Panc1 (cell line): ENCODE data around the gene MDM2. TPM values are rescaled to one million over a fixed set of nuclear protein-coding genes. Genes with fewer than 3 reads are reported as not detected.

Source experiments
- ATAC-seq: fragments of 200-7000 bp; cut with Tn5 transposase; 2 replicates; pipeline ENCODE4 v1.9.1; 2020; ENCODE audit warnings: mild to moderate bottlenecking, moderate library complexity
- BruUV-seq: library from RNA; stranded (reverse); fragments of 400-500 nt; replicated peaks from 2 replicates; lab custom pipeline; 2021; lab: Mats Ljungman, UMichigan
- CTCF ChIA-PET: fragments of 300-600 bp; sonication (Branson Sonifier 250); formaldehyde crosslinking; loops from one replicate; lab custom pipeline; 2022; ENCODE audit warnings: antibody characterized with exemption; lab: Charles Lee
- POLR2A ChIA-PET: fragments of 300-600 bp; sonication (Branson Sonifier 250); formaldehyde crosslinking; loops from one replicate; lab custom pipeline; 2022; ENCODE audit warnings: antibody characterized with exemption; lab: Charles Lee
- DNase-seq: peaks from one replicate; pipeline ENCODE4 v3.0.0-alpha.2; 2010; ENCODE audit warnings: low read depth, low spot score
- H3K27ac ChIP-seq: 2 replicates; pipeline ENCODE4 v1.5.1; 2011; ENCODE audit warnings: mild to moderate bottlenecking, low read length, inconsistent platforms
- H3K27me3 ChIP-seq: fragments of 200-500 bp; sonication (Bioruptor generic); 2 replicates; pipeline ENCODE4 v1.6.0; 2014; ENCODE audit warnings: low read length, inconsistent platforms; ENCODE audit not compliant: control insufficient read depth, insufficient read depth
- H3K36me3 ChIP-seq: fragments of 200-500 bp; sonication (Bioruptor generic); 2 replicates; pipeline ENCODE4 v1.5.1; 2014; ENCODE audit warnings: inconsistent platforms, mild to moderate bottlenecking, low read length, moderate library complexity; ENCODE audit not compliant: control insufficient read depth, insufficient read depth
- H3K4me1 ChIP-seq: 2 replicates; pipeline ENCODE4 v1.5.1; 2011; ENCODE audit warnings: inconsistent platforms, mild to moderate bottlenecking, low read length, moderate library complexity; ENCODE audit not compliant: control insufficient read depth, insufficient read depth
- H3K4me3 ChIP-seq, 2 experiments: 2 replicates each; pipeline ENCODE4 v1.5.1; 2011 to 2012; ENCODE audit warnings: low read depth in 2 of 2, low read length in 2 of 2, mild to moderate bottlenecking in 2 of 2, inconsistent platforms in 1 of 2, moderate library complexity in 1 of 2
- H3K9me3 ChIP-seq: fragments of 200-500 bp; sonication (Bioruptor generic); 2 replicates; pipeline ENCODE4 v1.5.1; 2014; ENCODE audit warnings: low read depth, mild to moderate bottlenecking, inconsistent platforms, low read length, moderate library complexity; ENCODE audit not compliant: control insufficient read depth, insufficient read depth
- POLR2AphosphoS5 ChIP-seq: IDR thresholded peaks from 2 replicates; pipeline ENCODE4 v1.6.1; 2012; ENCODE audit warnings: mild to moderate bottlenecking, low read depth, low read length, moderate library complexity
- SIN3A ChIP-seq: IDR thresholded peaks from 2 replicates; pipeline ENCODE4 v1.6.1; 2012; ENCODE audit warnings: low read depth, mild to moderate bottlenecking, low read length, moderate library complexity, borderline replicate concordance; ENCODE audit not compliant: insufficient read depth
- TCF7L2 ChIP-seq: IDR thresholded peaks from 2 replicates; pipeline ENCODE4 v1.6.1; 2011; ENCODE audit warnings: mild to moderate bottlenecking, low read depth, low read length, inconsistent platforms
- in situ Hi-C: cut with HindIII; loops from 2 replicates; pipeline ENCODE4 v1.10.0; 2016; ENCODE audit warnings: low sequenced_read_pairs, low pct_unique_long_range_greater_than_20kb
- intact Hi-C: fragments of 100-400 bp; cut with micrococcal nuclease; formaldehyde crosslinking; loops from one replicate; pipeline ENCODE4 v1.10.0; 2022; ENCODE audit not compliant: unreplicated experiment
- total RNA-seq: library from RNA; stranded (reverse); gene quantifications from one replicate; pipeline ENCODE4 v1.2.1, GENCODE V29; 2021; ENCODE audit not compliant: unreplicated experiment
- TF ChIP-seq, protein P1 (sequence below), 2 experiments: IDR thresholded peaks; 2 replicates each; pipeline ENCODE4 v1.6.1; 2011 to 2012; ENCODE audit warnings: low read depth in 2 of 2, control low read depth in 1 of 2, low read length in 1 of 2, mild to moderate bottlenecking in 1 of 2, moderate library complexity in 1 of 2; ENCODE audit not compliant: insufficient read depth in 1 of 2
- TF ChIP-seq, protein P2 (sequence below): fragments of 450-650 bp; IDR thresholded peaks from 2 replicates; pipeline ENCODE4 v1.5.1; 2017; ENCODE audit warnings: mild to moderate bottlenecking

Gene MDM2
- total RNA-seq, 1 experiment from 2014 or later = 101 TPM

DNA sequence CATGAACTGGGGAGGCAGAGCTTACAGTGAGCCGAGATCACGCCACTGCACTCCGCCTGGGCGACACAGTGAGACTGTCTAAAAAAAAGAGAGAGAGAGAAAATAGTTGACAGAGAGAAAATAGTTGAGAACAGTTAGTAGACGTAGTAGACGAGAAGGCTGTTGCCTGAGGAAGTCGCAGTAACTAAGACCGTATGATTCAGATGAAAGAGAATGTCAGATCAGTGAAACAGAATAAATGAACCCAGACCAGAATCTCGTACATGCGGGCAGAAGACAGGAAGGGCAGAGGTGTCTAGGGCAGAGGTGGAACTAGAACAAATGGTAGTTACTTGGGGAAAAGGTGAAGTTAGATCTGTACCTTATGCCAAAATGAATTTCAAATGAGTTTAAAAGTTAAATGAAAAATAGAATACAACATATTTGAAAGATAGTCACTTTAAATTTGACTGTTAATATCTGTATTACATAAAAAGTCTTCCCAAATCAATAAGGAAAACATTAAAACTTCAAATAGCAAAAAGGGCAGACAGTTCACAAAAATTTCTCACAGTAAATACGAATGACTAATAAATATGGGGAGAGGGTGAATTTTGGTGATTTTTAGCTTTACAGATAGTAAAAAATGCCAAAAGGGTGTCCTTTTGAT is 17.7 kb downstream of the MDM2 start:
- BruUV-seq = no TSS peak
- in situ Hi-C loops = no loop called here
- TF ChIP-seq TCF7L2 (no peak), SIN3A (no peak), POLR2AphosphoS5 (no peak)
- TF ChIP-seq, protein P1, sequence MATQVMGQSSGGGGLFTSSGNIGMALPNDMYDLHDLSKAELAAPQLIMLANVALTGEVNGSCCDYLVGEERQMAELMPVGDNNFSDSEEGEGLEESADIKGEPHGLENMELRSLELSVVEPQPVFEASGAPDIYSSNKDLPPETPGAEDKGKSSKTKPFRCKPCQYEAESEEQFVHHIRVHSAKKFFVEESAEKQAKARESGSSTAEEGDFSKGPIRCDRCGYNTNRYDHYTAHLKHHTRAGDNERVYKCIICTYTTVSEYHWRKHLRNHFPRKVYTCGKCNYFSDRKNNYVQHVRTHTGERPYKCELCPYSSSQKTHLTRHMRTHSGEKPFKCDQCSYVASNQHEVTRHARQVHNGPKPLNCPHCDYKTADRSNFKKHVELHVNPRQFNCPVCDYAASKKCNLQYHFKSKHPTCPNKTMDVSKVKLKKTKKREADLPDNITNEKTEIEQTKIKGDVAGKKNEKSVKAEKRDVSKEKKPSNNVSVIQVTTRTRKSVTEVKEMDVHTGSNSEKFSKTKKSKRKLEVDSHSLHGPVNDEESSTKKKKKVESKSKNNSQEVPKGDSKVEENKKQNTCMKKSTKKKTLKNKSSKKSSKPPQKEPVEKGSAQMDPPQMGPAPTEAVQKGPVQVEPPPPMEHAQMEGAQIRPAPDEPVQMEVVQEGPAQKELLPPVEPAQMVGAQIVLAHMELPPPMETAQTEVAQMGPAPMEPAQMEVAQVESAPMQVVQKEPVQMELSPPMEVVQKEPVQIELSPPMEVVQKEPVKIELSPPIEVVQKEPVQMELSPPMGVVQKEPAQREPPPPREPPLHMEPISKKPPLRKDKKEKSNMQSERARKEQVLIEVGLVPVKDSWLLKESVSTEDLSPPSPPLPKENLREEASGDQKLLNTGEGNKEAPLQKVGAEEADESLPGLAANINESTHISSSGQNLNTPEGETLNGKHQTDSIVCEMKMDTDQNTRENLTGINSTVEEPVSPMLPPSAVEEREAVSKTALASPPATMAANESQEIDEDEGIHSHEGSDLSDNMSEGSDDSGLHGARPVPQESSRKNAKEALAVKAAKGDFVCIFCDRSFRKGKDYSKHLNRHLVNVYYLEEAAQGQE (IDR thresholded peaks at IDR 0.05; ENCODE audit: insufficient read depth in 1 of 2, low read depth in 2 of 2, low read length in 1 of 2) = no peak
- TF ChIP-seq, protein P2, sequence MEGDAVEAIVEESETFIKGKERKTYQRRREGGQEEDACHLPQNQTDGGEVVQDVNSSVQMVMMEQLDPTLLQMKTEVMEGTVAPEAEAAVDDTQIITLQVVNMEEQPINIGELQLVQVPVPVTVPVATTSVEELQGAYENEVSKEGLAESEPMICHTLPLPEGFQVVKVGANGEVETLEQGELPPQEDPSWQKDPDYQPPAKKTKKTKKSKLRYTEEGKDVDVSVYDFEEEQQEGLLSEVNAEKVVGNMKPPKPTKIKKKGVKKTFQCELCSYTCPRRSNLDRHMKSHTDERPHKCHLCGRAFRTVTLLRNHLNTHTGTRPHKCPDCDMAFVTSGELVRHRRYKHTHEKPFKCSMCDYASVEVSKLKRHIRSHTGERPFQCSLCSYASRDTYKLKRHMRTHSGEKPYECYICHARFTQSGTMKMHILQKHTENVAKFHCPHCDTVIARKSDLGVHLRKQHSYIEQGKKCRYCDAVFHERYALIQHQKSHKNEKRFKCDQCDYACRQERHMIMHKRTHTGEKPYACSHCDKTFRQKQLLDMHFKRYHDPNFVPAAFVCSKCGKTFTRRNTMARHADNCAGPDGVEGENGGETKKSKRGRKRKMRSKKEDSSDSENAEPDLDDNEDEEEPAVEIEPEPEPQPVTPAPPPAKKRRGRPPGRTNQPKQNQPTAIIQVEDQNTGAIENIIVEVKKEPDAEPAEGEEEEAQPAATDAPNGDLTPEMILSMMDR = no peak
- ATAC-seq = no peak
- Histone ChIP-seq H3K9me3 (no peaks in the 10 kb centered on the region), H3K27ac (no peak overlapping the region), H3K27me3 (no peaks in the 10 kb centered on the region), H3K36me3 (peaks cover 45% of the 10 kb centered on the region), H3K4me3 (no peak overlapping the region), H3K4me1 (no peaks in the 10 kb centered on the region)
- intact Hi-C loops = no loop called here
- no peak for DNase-seq
- CTCF ChIA-PET = no interaction called here
- POLR2A ChIA-PET = no interaction called here

DNA sequence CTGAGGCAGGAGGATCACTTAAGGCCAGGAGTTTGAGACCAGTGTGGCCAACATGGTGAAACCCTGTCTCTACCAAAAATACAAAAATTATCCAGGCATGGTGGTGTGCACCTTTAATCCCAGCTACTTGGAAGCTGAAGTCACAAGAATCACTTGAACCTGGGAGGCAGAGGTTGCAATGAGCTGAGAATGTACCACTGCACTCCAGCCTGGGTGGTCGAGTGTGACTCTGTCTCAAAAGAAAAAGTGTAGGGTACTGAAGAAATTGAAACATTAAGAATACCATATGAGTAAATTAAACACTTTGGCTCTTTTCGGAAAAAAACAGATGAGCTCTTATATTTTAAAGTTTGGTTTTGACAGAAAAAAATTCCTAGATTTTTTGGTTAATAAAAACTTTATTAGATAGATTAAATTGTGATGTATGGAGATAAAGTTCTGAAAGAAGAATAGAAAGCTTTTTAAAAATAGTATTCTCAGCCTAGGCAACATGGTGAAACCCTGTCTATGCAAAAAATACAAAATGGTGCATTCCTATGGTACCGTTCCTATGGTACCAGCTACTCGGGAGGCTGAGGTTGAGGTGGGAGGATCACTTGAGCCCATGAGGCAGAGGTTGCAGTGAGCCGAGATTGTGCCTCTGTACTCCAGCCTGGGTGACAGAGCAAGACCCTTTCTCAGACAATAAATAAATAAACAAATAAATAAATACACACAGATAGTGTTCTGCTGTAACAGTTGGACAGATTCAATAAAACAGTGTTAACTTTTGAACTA is 20.1 kb downstream of the MDM2 start:
- in situ Hi-C loops = no loop called here
- DNase-seq = no peak
- no peaks in the 10 kb centered on the region for H3K27me3 ChIP-seq
- H3K4me1 ChIP-seq = no peaks in the 10 kb centered on the region
- H3K9me3 ChIP-seq = no peaks in the 10 kb centered on the region
- no peak overlapping the region for H3K27ac ChIP-seq
- H3K4me3 ChIP-seq = no peak overlapping the region
- ChIA-PET CTCF (no interaction called here), POLR2A (interaction anchor here (0.5 kb wide), 1 partner anchor 9 kb away, joined by 4 read pairs; no protein-coding TSS in a partner anchor)
- intact Hi-C loops = no loop called here
- BruUV-seq = no TSS peak
- peaks cover 44% of the 10 kb centered on the region for H3K36me3 ChIP-seq
- no peak for ATAC-seq
- TF ChIP-seq POLR2AphosphoS5 = no peak
- TF ChIP-seq TCF7L2 = no peak
- TF ChIP-seq, protein P1 (IDR thresholded peaks at IDR 0.05; ENCODE audit: insufficient read depth in 1 of 2, low read depth in 2 of 2, low read length in 1 of 2) = no peak
- TF ChIP-seq SIN3A = no peak
- TF ChIP-seq, protein P2 = no peak
